NT2/D1 (cell line): Measurements from ENCODE around the gene ZNF787.

Source experiments
- SUZ12 ChIP-seq: IDR thresholded peaks from 2 replicates; pipeline ENCODE4 v1.6.1; 2011; ENCODE audit not compliant: insufficient read length, insufficient read depth; ENCODE audit errors: extremely low read depth
- ZNF274 ChIP-seq: IDR thresholded peaks from 2 replicates; pipeline ENCODE4 v1.6.1; 2011; ENCODE audit warnings: mild to moderate bottlenecking, low read depth, low read length

DNA sequence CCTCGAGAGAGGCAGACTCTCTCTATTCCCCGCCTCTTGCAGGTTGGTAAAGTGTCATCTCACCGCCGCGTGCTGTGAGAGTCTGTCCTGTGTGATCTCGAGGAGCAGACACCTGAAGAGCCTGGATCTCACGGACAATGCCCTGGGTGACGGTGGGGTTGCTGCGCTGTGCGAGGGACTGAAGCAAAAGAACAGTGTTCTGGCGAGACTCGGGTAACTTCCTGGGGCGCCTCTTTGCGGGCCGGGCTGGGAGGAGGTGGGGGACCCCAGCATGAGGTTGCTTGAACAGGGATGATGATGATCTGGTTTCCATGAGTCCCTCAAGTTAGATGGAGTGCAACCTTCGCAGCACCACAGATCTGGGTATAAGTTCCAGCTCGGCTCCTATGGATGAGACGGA lies 67.5 kb downstream of the ZNF787 start:
- TF ChIP-seq ZNF274, result no peak
- no peak for TF ChIP-seq SUZ12
